Measurements from ENCODE around the gene CNTN5.

CNTN5 gene

GRCh38 chr11:99154277-99154676 lies 133.5 kb downstream of the CNTN5 start:
- ChIA-PET POLR2A (no interaction called here), CTCF (no interaction called here)
- Histone ChIP-seq H3K9me3 (ENCODE audit: control insufficient read depth, insufficient read depth, low read depth, low read length) (no peaks in the 10 kb centered on the region), H3K36me3 (ENCODE audit: control insufficient read depth in 2 of 2, insufficient read depth in 1 of 2, low read length in 2 of 2) (no peaks in the 10 kb centered on the region), H3K4me3 (ENCODE audit: low read depth, low read length) (no peak overlapping the region), H3K27ac (ENCODE audit: extremely low read depth, low read depth, low read length) (no peak overlapping the region), H3K4me1 (ENCODE audit: control insufficient read depth, insufficient read depth, low read length) (no peaks in the 10 kb centered on the region)
- TF ChIP-seq PRDM1 (tag by site-specific recombination; IDR thresholded peaks at IDR 0.05): no peak
- TF ChIP-seq GFI1B (tag by site-specific recombination; IDR thresholded peaks at IDR 0.05): no peak
- TF ChIP-seq ZNF600 (tag by site-specific recombination; IDR thresholded peaks at IDR 0.05): no peak
- TF ChIP-seq, protein P1, sequence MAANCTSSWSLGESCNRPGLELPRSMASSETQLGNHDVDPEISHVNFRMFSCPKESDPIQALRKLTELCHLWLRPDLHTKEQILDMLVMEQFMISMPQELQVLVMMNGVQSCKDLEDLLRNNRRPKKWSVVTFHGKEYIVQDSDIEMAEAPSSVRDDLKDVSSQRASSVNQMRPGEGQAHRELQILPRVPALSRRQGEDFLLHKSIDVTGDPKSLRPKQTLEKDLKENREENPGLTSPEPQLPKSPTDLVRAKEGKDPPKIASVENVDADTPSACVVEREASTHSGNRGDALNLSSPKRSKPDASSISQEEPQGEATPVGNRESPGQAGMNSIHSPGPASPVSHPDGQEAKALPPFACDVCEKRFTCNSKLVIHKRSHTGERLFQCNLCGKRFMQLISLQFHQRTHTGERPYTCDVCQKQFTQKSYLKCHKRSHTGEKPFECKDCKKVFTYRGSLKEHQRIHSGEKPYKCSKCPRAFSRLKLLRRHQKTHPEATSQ (tag by site-specific recombination; IDR thresholded peaks at IDR 0.05): no peak
- no peak for TF ChIP-seq BCL6B (tag by site-specific recombination; IDR thresholded peaks at IDR 0.05)
- TF ChIP-seq ZBTB7A (tag by site-specific recombination; IDR thresholded peaks at IDR 0.05; ENCODE audit: low read depth): no peak
- TF ChIP-seq ZNF830 (tag by site-specific recombination; IDR thresholded peaks at IDR 0.05; ENCODE audit: low read depth): no peak

GRCh38 chr11:99160447-99160846 lies 139.7 kb downstream of the CNTN5 start:
- CTCF ChIA-PET: no interaction called here

GRCh38 chr11:99162819-99163218 lies 142.1 kb downstream of the CNTN5 start:
- POLR2A ChIA-PET: no interaction called here
- Histone ChIP-seq H3K9me3 (ENCODE audit: control insufficient read depth, insufficient read depth, low read depth, low read length) (no peaks in the 10 kb centered on the region), H3K4me3 (ENCODE audit: low read depth, low read length) (no peak overlapping the region), H3K36me3 (ENCODE audit: control insufficient read depth in 2 of 2, insufficient read depth in 1 of 2, low read length in 2 of 2) (no peaks in the 10 kb centered on the region), H3K4me1 (ENCODE audit: control insufficient read depth, insufficient read depth, low read length) (no peaks in the 10 kb centered on the region), H3K27ac (ENCODE audit: extremely low read depth, low read depth, low read length) (no peak overlapping the region)
- CTCF ChIA-PET: interaction anchor here (0.7 kb wide), 1 partner anchor 126 kb away, joined by 4 read pairs; no protein-coding TSS in a partner anchor
- TF ChIP-seq, protein P2, sequence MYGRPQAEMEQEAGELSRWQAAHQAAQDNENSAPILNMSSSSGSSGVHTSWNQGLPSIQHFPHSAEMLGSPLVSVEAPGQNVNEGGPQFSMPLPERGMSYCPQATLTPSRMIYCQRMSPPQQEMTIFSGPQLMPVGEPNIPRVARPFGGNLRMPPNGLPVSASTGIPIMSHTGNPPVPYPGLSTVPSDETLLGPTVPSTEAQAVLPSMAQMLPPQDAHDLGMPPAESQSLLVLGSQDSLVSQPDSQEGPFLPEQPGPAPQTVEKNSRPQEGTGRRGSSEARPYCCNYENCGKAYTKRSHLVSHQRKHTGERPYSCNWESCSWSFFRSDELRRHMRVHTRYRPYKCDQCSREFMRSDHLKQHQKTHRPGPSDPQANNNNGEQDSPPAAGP (tag by site-specific recombination; IDR thresholded peaks at IDR 0.05): no peak
- TF ChIP-seq REPIN1 (tag by site-specific recombination; IDR thresholded peaks at IDR 0.05; ENCODE audit: low read depth): no peak
- no peak for TF ChIP-seq ZNF530 (tag by site-specific recombination; IDR thresholded peaks at IDR 0.05; ENCODE audit: low read depth)
- no peak for TF ChIP-seq ZNF48 (tag by site-specific recombination; IDR thresholded peaks at IDR 0.05)
- TF ChIP-seq ZBTB11 (tag by site-specific recombination; conservative IDR thresholded peaks at IDR 0.05; ENCODE audit: low read depth): no peak
- TF ChIP-seq OVOL3 (tag by site-specific recombination; IDR thresholded peaks at IDR 0.05): no peak
- no peak for TF ChIP-seq ZNF473 (tag by site-specific recombination; IDR thresholded peaks at IDR 0.05)

More at GRCh38 chr11:99160447-99160846, 139.7 kb downstream of the CNTN5 start:
- no peaks in the 10 kb centered on the region for H3K4me1 ChIP-seq (ENCODE audit: control insufficient read depth, insufficient read depth, low read length)
- POLR2A ChIA-PET: no interaction called here
- no peak overlapping the region for H3K27ac ChIP-seq (ENCODE audit: extremely low read depth, low read depth, low read length)
- TF ChIP-seq ZNF629 (tag by site-specific recombination; IDR thresholded peaks at IDR 0.05) (no peak), ZNF274 (IDR thresholded peaks at IDR 0.05; ENCODE audit: low read length) (no peak), ZNF274 (tag by site-specific recombination; IDR thresholded peaks at IDR 0.05; ENCODE audit: borderline replicate concordance) (no peak), IKZF3 (tag by site-specific recombination; IDR thresholded peaks at IDR 0.05) (no peak), GLIS2 (tag by site-specific recombination; IDR thresholded peaks at IDR 0.05) (no peak)
- TF ChIP-seq, protein P3, sequence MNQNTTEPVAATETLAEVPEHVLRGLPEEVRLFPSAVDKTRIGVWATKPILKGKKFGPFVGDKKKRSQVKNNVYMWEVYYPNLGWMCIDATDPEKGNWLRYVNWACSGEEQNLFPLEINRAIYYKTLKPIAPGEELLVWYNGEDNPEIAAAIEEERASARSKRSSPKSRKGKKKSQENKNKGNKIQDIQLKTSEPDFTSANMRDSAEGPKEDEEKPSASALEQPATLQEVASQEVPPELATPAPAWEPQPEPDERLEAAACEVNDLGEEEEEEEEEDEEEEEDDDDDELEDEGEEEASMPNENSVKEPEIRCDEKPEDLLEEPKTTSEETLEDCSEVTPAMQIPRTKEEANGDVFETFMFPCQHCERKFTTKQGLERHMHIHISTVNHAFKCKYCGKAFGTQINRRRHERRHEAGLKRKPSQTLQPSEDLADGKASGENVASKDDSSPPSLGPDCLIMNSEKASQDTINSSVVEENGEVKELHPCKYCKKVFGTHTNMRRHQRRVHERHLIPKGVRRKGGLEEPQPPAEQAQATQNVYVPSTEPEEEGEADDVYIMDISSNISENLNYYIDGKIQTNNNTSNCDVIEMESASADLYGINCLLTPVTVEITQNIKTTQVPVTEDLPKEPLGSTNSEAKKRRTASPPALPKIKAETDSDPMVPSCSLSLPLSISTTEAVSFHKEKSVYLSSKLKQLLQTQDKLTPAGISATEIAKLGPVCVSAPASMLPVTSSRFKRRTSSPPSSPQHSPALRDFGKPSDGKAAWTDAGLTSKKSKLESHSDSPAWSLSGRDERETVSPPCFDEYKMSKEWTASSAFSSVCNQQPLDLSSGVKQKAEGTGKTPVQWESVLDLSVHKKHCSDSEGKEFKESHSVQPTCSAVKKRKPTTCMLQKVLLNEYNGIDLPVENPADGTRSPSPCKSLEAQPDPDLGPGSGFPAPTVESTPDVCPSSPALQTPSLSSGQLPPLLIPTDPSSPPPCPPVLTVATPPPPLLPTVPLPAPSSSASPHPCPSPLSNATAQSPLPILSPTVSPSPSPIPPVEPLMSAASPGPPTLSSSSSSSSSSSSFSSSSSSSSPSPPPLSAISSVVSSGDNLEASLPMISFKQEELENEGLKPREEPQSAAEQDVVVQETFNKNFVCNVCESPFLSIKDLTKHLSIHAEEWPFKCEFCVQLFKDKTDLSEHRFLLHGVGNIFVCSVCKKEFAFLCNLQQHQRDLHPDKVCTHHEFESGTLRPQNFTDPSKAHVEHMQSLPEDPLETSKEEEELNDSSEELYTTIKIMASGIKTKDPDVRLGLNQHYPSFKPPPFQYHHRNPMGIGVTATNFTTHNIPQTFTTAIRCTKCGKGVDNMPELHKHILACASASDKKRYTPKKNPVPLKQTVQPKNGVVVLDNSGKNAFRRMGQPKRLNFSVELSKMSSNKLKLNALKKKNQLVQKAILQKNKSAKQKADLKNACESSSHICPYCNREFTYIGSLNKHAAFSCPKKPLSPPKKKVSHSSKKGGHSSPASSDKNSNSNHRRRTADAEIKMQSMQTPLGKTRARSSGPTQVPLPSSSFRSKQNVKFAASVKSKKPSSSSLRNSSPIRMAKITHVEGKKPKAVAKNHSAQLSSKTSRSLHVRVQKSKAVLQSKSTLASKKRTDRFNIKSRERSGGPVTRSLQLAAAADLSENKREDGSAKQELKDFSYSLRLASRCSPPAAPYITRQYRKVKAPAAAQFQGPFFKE (tag by site-specific recombination; IDR thresholded peaks at IDR 0.05; ENCODE audit: borderline replicate concordance): no peak
- no peak overlapping the region for H3K4me3 ChIP-seq (ENCODE audit: low read depth, low read length)
- no peaks in the 10 kb centered on the region for H3K36me3 ChIP-seq (ENCODE audit: control insufficient read depth in 2 of 2, insufficient read depth in 1 of 2, low read length in 2 of 2)
- no peaks in the 10 kb centered on the region for H3K9me3 ChIP-seq (ENCODE audit: control insufficient read depth, insufficient read depth, low read depth, low read length)

Data from HEK293 (cell line).